22Rv1 (cell line): ENCODE data around the gene SDSL.

Experiments used
- H3K27ac ChIP-seq: fragments of 450-650 bp; 2 replicates; pipeline ENCODE4 v1.5.1; 2017
- ZFX ChIP-seq: fragments of 450-650 bp; IDR thresholded peaks from 2 replicates; pipeline ENCODE4 v1.6.1; 2017; ENCODE audit warnings: antibody characterized with exemption, borderline replicate concordance
- TF ChIP-seq, protein P1 (sequence below): fragments of 450-650 bp; IDR thresholded peaks from 2 replicates; pipeline ENCODE4 v1.5.1; 2017; ENCODE audit warnings: mild to moderate bottlenecking

SDSL gene

DNA sequence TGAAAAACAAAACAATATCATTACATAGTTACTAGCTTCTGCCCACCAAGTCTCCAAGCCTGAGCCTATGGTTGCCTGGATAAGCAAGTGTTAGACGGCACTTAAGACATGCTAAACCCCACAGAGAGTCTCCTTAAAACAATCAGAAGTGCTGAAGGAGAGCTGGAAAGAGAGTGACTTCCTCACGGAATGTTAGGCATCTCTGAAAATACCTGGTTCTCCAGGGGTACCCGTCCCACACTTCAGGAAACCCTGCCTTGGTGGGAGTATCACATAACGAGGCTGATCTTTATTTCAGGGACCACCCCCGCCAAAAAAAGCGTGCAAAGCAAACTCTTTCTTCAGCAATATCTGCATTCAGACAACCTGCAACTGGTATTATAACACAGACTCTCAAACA, 31.1 kb downstream of the SDSL start:
- TF ChIP-seq ZFX = no peak
- TF ChIP-seq, protein P1, sequence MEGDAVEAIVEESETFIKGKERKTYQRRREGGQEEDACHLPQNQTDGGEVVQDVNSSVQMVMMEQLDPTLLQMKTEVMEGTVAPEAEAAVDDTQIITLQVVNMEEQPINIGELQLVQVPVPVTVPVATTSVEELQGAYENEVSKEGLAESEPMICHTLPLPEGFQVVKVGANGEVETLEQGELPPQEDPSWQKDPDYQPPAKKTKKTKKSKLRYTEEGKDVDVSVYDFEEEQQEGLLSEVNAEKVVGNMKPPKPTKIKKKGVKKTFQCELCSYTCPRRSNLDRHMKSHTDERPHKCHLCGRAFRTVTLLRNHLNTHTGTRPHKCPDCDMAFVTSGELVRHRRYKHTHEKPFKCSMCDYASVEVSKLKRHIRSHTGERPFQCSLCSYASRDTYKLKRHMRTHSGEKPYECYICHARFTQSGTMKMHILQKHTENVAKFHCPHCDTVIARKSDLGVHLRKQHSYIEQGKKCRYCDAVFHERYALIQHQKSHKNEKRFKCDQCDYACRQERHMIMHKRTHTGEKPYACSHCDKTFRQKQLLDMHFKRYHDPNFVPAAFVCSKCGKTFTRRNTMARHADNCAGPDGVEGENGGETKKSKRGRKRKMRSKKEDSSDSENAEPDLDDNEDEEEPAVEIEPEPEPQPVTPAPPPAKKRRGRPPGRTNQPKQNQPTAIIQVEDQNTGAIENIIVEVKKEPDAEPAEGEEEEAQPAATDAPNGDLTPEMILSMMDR = no peak

DNA sequence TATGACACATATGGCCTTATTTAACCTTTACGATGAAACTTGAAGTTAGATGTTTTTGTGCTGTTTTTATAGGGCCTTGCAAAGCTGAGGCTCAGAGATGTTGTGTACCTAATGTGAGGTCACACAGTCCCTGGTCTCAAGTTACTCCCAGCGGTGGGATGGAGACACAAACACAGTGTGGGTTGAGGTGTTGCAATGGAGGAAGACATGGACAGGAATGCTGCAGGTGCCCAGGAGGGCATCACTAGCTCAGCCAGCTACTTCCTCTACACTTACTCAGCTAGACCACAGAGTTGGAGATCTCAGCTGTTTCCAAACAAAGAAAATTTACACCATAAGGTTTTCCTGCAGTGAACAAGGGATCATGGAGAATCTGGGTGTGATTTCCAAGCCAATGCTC, 34.0 kb downstream of the SDSL start:
- TF ChIP-seq ZFX = no peak
- no peak overlapping the region for H3K27ac ChIP-seq

More for the DNA sequence above, 31.1 kb downstream of the SDSL start:
- no peak overlapping the region for H3K27ac ChIP-seq

DNA sequence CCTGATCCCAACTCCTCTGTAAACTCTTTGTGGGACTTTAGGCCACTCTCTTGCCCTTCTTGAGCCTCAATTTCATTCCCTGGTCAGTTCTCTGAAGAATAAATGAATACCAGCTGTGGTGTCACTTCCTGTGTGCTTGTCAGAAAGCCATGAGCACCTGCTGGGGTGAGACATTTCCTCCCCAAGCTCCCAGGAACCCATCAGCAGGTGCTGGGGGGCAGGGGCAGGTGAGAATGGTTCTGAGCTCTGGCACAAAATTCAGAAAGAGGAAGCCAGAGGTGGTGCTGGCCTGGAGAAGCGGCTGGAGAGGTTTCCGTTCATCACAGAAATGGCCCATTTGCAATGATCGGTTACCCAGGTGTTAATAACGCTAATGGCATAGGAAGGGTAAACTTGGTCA, 34.6 kb downstream of the SDSL start:
- H3K27ac ChIP-seq = no peak overlapping the region
- no peak for TF ChIP-seq ZFX
- TF ChIP-seq, protein P1 = no peak

DNA sequence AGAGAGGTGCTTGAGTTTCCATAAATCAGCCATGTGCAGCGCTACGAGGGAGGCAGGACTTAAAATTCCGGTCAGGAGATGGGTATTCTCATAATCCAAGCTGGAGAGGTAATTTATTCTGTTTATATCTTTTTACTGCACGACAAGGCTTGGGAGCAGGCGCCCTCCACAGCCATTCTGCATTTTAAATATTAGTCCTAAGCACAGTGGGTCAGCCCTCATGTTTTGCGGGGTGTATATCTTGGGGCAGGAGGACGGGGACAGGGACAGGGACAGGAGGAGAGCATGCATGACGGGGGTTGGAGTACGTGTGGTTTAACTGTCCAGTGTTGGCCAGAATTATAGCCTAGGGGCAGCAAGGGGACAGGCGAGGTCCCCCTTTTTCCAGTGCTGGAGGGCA, 35.0 kb downstream of the SDSL start:
- no peak overlapping the region for H3K27ac ChIP-seq
- no peak for TF ChIP-seq ZFX
- TF ChIP-seq, protein P1 = no peak

DNA sequence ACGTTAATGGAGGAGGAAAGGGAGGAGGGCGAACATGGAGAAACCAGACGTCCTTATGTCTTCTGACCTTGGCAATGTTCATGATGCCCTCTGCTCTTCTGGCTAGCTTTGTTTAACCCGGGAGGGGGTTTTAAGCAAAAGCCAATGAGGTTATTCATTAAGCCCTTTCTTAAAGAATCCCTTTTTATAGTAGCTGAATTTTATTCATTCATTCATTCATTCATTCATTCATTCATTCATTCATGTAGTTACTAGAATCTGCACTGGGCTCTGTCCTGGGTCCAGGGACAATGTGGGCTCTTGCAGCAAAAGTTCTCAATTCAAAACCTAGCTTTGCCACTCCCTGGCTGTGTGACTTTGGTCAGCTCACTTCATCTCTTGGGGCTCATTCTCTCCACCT, 35.5 kb downstream of the SDSL start:
- H3K27ac ChIP-seq = no peak overlapping the region
- no peak for TF ChIP-seq ZFX
- TF ChIP-seq, protein P1 = no peak

DNA sequence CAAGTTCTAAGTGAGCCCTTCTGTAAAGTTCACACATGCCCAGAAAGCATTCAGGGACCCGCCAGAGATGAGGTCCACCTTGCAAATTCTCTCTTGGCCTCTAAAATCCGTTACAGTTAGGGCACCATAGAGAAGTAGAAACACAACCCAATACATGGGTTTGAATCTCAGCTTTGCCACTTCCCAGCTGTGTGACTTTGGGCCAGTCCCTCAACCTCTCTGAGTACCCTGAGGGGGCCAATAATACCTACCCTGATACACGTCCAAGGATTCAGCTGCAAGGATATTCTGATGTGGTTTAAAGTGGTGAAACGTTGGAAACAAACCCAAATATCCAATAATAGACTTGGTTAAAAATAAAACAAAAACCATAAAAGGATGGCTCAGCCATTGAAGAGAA, 37.8 kb downstream of the SDSL start:
- TF ChIP-seq, protein P1 = no peak
- TF ChIP-seq ZFX = no peak
- no peak overlapping the region for H3K27ac ChIP-seq

DNA sequence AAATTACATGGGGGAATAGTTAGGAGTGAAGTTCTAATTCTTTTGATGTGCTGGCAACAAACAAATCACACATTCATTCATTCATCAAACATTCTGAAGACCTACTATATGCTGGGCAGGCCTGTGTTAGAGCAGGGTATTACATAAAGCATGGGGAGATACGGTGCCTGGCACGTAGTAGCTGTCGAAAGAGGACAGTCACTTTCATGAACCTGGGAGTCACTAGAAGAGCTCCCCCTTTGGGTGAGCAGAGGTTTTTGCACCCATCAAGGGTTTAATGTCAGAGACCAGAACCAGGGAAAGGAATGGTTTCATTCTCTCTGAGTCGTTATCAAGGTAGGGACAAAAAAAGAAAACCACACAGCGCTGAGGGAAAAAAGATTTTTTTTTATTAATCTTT, 39.5 kb downstream of the SDSL start:
- no peak overlapping the region for H3K27ac ChIP-seq
- TF ChIP-seq ZFX = no peak
- TF ChIP-seq, protein P1 = no peak

DNA sequence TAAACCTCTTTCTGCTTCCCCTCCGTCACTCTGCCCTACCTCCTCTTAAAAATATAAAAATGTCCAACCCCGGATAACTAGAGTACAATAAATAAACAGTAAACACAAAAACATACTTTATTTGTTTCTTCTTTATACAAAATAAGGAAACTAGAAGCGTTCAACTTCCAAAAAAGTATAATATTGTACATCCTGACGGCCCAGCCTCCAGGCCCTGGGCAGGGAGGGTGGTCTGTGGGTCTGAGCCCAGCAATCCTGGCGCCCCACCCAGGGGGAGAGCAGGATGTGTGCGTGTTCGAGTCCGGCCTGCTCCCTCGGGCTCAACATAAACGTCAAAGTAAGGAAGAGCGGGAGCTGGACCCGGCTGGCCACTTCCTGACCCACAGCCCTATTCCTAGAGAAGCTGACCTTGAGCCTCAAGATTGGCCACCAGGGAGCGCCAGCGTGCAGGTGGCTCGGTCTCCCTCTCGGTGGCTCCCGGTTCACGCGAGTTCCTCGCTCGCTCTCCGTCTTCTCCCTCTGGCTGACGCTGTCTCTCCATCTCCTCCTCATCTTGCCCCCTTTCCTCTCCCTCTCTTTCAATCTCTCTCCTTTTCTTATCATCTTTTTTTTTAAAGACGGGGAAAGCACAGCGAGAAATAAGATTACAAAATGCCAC, 40.1 kb downstream of the SDSL start:
- TF ChIP-seq, protein P1 = peak; percentile 99
- TF ChIP-seq ZFX = no peak
- H3K27ac ChIP-seq = no peak overlapping the region
